HG03045 (cell line): ENCODE results near the gene CINP.
"Not testable (repeated sequence)": the region's sequence is repeated elsewhere in the genome, so short reads cannot be mapped to it uniquely, and the experiment has no call there.

Experiments used
- ATAC-seq: cut with Tn5 transposase; IDR thresholded peaks from one replicate; pipeline ENCODE4 v1.9.1; 2021; ENCODE audit warnings: mild to moderate bottlenecking, moderate library complexity; ENCODE audit not compliant: unreplicated experiment

CINP gene

DNA sequence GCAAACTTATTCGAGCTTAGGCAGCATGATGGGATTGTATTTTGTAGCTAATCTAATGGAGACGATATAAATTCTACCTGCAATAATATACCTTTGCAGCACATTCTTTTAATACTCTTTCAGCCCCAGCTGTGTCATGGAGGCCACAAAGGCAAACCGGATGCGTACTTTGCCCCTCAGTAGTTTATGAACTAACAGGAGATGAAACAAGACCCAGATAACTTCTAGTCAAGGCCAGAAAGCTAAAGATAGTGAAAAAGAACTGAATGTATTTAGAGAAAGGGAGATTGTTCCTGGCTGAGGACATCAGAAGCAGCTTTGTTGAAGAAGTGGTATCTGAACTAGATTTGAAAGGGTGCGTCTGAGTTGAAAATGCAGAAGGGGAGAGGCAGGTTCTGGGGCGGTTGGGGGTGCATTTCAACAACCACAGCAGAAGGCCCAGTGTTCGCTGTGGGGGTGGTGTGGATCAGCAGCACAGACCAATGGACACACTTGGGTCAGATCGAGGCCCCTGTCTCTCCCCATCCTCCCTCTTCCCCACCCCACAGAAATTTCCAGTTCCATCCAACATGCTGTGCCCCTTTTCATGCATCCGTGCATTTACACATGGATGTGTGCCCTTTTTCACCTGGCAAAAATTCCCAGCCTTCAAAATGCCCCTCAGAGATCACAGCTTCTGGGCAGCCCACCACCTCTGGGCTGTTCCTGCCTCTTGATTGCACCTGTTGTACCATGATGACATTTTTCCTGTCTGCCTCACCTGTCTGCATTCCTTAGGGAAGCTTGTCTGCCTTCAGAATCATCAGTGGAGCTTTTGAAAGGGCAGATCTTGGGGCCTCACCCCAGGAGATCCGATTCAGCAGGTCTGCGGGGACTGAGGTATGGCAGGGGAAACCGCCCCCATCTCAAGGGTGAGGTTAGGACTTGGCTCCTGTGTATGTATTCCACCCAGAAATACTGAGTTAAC is 41.0 kb downstream of the CINP start:
- ATAC-seq = no peak

- no peak for ATAC-seq
Observed at GRCh38 chr14:102320671-102321455, 41.8 kb downstream of the CINP start.

DNA sequence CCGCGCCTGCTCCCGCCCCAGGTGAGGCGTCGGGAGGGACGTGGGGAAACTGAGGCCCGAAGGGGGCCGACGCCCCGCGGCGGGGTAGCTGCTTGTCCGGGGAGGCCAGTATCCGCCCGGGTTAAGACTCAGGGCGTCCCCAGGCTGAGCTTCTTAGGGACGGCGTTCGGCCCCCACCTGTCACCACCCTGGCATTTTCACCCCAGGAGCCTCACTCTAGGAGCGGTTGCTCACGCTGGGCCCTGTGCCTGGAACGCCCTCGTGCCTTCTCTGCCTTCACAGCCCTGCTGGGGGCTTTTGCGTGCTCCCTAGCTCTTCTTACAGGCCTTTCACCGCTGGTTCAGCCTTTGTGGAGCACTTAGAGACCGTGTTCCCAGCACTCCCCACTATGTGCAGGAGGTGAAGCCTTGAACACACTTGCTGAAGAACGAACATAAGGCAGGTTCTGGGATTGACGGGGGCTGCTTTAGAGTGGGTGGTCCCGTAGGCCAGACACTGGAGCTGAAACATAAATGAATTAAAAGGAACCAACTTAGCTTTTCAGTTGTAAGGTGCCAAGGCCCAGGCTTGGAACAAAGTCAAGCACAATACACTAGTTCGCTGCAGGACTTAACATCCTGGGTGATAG is 42.5 kb downstream of the CINP start:
- ATAC-seq = peak; percentile 17

GRCh38 chr14:102319351-102320032 is 43.2 kb downstream of the CINP start, which contains the start of gene ZNF839:
Gene ZNF839 (plus strand): TSS chr14:102319746. CDS start chr14:102319766, 20 bp downstream.
- ATAC-seq = peak; percentile 61

DNA sequence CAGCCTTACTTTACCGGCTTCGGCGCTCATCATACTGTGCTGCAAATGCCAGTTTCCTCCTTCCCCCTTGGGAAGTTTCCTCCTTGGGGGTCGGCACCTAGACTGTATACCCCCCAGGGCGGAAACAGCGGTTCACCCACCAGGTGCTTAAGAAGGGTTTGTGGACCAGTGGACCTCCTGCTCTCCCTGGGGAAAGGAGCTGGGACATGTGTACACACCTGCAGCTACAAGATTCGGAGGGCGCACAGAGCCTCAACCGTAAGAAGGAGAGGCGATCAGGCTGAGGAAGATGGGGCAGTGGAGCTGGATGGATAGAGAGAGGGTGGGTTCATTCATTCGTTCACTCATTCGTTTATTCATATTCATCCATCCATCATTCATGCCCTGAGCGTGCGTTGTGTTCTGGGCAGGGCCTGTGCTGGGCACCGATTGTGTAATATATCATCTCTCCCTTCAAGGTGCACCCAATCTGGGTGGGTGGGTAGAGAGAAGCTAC is 43.9 kb downstream of the CINP start:
- no peak for ATAC-seq

GRCh38 chr14:102317564-102318248 is 45.0 kb downstream of the CINP start:
- ATAC-seq = no peak

DNA sequence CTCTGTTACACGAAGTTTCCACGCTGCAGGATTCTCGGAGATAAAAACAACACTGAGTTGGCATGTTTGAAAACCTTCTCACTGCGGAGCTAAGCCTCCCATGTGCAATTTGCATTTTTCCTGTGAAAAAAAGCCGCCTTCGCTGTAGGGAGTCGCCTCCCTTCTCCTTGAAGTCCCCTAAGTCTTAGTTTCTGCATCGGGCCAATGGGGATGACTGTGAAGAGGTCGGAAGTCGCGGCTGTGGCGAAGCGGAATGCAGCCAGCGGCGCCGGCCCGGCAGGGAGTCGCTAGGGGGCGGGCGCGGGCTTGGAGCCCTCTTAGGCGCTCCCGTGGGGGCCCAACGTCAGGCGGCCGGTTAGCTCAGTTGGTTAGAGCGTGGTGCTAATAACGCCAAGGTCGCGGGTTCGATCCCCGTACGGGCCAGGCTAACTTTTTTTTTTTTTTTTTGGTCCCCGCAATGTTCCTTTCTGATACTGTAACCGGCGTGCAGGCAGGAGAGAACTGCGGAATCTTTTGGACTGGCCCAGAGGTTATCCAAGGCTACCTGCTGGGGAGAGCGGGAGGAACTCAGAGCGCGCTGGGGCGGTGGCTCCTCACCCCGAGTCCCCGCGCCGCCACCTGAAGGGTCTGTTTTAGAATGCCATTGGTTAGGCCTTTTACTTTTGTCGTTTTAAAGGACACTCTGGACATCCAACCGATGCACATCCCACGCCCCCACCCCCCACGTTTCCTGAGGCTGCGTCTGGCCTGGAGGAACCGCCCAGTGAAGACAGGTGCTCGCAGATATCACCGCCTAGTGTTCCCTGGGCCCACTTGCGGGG is 45.7 kb downstream of the CINP start:
- peak; percentile 56 for ATAC-seq

GRCh38 chr14:102316338-102316742 is 46.4 kb downstream of the CINP start:
- no peak for ATAC-seq

DNA sequence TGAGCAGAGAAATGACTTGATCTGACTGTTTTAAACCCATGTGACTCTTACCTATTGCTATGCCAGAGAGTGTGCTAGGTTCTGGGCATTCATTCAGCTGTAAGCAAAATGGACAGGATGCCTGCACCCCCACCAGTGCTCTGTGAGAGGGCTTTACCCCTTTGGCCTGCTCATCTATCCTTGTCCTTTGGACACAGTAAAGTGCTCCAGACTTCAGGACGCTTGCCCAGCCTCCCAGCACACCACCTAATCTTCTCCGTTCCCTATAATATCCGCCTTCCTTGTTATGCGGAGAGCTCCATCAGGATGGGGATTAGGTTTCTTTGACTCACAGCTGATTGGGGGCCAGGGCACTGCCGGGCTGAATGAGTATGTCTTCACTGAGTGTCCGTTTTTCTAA is 47.6 kb downstream of the CINP start:
- no peak for ATAC-seq

DNA sequence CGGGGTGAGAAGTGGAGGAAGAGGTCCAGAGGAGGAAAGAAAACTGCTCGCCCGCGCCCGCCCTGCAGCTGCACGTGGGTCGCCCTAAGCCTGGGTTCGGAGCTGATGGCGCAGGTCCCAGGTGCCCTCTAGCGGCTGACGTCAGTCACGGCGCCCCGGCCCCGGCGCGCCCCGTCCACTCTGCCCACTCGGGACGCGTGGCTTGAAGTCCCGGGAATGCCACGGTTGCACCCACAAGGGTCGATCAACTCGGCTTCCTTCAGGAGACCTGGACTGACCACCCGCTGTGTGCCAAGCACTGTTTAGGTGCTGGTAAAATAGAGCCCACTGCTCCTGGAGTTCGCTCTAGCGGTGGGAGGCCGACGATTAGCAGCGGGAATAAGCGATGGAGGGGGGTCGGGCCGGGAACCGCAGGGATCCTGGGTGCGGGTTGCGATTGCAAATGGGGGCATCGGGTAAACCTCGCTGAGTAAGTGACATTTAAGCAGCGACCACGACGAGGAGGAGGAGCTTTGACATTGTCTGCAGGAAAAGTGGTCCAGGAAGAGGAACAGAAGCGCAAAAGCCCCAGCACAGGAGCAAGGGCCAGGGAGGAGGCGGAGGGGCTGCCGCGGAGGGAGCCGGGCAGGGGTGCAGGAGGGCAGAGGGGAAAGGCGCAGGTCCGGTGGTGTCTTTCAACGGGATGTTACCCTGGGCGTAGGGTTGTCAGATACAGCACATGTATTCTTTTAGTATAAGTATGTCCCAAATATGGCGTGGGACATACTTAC is 48.3 kb downstream of the CINP start:
- ATAC-seq = peak; percentile 61

- peak; percentile 92 for ATAC-seq
Observed at GRCh38 chr14:102304611-102305506, 57.8 kb downstream of the CINP start, which contains the start of gene MOK. Gene MOK (minus strand): TSS chr14:102305164. CDS start chr14:102304968, 196 bp downstream.

DNA sequence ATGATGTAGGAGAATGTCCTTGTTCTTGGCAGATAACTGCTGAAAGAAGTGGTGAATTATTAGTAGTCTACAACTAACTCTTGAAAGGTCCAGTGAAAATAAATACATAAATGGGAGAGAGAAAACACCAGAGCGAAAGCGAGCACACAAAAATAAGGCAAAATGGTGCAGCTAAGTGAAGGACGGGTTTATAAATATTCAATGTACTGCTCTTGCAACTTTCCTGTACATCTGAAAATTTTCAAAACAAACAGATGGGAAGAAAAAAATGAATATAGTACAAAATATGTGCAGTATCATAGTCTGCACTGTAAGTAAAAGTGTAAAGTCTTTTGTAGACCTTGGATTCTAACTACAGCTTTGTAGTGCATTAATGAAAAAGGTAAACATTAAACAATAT is 59.0 kb downstream of the CINP start:
- no peak for ATAC-seq

DNA sequence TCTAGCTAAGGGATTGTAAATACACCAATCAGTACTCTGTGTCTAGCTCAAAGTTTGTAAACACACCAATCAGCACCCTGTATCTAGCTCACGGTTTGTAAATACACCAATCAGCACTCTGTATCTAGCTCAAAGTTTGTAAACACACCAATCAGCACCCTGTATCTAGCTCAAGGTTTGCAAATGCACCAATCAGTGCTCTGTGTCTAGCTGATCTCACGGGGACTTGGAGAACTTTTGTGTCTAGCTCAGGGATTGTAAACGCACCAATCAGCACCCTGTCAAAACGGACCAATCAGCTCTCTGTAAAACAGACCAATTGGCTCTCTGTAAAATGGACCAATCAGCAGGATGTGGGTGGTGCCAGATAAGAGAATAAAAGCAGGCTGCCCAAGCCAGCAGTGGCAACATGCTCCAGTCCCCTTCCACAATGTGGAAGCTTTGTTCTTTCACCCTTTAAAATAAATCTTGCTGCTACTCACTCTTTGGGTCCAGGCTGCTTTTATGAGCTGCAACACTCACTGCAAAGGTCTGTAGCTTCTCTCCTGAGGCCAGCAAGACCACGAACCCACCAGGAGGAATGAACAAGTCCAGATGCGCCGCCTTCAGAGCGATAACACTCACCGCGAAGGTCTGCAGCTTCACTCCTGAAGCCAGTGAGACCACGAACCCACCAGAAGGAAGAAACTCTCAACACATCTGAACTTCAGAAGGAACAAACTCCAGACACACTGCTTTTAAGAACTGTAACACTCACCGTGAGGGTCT is 64.2 kb downstream of the CINP start:
- not testable (repeated sequence) for ATAC-seq
